Measurements from ENCODE around the gene RFT1.

The RFT1 gene

DNA sequence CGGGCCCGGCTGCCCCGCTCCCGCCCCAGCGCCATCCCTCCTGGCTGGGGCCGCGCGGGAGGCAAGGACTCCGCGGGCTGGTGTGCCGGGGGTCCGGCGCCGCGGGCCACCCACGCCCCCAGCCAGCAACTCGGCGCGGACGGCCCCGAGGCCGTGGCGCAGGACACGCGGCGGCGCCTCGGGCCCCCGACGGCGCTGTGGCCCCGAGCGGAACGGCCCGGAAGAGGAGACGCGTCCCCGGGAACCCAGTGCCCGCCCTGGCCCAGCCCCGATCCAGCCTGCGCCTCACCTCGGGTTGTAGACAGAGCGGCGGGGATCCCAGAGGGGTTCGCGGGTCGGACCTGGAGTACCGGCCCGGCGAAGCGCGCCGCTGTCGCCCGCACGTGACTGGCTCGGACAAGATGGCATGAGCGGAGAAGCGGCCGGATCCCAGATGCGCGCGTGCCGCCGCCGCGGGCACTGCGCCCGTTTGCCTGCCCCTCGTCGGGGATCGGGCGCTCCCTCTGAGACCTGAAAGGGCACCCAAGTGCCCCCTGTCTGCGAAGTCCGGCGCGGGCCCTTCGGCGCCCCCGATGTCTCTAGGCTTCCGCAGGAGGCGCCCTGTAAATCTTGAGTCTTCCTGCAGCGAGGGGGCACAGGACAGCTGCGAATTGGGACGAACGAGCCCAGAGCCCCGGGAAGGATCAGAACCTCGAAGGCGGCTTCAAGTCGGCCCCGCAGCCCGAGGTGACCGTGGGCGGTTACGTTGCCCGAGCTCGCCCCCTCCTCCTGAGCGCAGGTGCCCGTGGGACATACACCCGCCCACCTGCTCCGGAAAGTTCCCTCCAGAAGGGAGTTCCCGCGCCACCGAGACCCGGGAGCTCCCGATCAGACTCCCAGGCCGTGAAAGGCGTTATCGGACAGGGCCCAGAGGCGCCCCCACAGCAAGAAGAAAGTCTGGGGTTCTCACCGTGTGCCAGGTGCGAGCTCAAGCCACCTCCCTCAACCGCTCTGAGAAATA is 83.8 kb downstream of the RFT1 start:
- peak overlapping the region; percentile 96 for H3K27ac ChIP-seq
- TF ChIP-seq, protein P1, sequence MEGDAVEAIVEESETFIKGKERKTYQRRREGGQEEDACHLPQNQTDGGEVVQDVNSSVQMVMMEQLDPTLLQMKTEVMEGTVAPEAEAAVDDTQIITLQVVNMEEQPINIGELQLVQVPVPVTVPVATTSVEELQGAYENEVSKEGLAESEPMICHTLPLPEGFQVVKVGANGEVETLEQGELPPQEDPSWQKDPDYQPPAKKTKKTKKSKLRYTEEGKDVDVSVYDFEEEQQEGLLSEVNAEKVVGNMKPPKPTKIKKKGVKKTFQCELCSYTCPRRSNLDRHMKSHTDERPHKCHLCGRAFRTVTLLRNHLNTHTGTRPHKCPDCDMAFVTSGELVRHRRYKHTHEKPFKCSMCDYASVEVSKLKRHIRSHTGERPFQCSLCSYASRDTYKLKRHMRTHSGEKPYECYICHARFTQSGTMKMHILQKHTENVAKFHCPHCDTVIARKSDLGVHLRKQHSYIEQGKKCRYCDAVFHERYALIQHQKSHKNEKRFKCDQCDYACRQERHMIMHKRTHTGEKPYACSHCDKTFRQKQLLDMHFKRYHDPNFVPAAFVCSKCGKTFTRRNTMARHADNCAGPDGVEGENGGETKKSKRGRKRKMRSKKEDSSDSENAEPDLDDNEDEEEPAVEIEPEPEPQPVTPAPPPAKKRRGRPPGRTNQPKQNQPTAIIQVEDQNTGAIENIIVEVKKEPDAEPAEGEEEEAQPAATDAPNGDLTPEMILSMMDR (conservative IDR thresholded peaks at IDR 0.05): 0 out of 2 replicates have a peak, but pooled peaks have one; percentile 4

GRCh38 chr3:53045518-53046170 is 84.6 kb downstream of the RFT1 start, which contains the start of gene SFMBT1:
Gene SFMBT1, minus strand, starts transcription at chr3:53046073. Its CDS starts 76,945 bp downstream, at chr3:52969128.
- peak within 1 kb of the TSS; percentile 96 for H3K27ac ChIP-seq
- TF ChIP-seq, protein P1 (conservative IDR thresholded peaks at IDR 0.05): no peak

GRCh38 chr3:53044711-53045517 is 85.3 kb downstream of the RFT1 start:
- H3K27ac ChIP-seq: peak overlapping the region; percentile 96
- TF ChIP-seq, protein P1 (conservative IDR thresholded peaks at IDR 0.05): no peak

DNA sequence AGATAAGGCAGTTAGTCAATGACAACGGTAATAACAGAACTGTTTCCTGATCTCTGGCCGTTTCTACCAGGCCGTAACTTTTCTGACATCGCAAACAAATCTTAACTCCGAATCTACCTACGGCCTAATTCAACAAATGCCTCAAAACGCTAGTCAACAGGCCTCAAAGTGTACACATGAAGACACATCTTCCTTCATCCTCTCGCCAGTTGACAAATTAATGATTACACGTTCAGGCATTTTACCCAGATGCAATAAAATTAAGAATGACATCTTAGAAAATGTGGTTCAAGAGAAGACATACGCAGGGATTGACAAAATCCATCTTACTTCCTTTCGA is 85.9 kb downstream of the RFT1 start:
- TF ChIP-seq, protein P1 (conservative IDR thresholded peaks at IDR 0.05): no peak
- peak overlapping the region; percentile 96 for H3K27ac ChIP-seq

GRCh38 chr3:53043738-53044137 is 86.5 kb downstream of the RFT1 start:
- TF ChIP-seq, protein P1 (conservative IDR thresholded peaks at IDR 0.05): no peak

DNA sequence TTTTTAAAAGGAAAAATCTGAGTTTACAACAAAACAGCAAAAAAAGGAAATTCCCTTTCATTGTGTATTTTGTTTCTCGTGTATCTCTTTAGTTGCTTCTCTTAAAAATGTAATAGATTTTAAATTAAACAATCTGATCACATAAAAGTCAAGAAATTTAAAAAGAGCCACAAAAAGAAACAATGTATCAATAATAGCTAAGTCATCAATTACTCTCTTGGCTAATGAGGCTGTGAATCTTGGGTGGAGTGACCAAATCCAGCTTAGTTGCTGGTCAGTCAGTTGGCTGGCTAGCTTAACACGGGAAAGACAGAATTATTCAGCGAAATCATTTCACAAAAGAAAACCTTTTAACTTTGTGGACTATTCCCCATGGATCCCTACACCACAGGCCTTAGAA is 87.6 kb downstream of the RFT1 start:
- peak overlapping the region; percentile 96; the same call in 1 of the 2 replicates for H3K27ac ChIP-seq
- TF ChIP-seq, protein P1 (conservative IDR thresholded peaks at IDR 0.05): no peak

More at GRCh38 chr3:53043738-53044137, 86.5 kb downstream of the RFT1 start:
- H3K27ac ChIP-seq: peak overlapping the region; percentile 96

Data from VCaP (cell line).